HS-27A (cell line): Measurements from ENCODE around the gene STAT3.
"Not testable (repeated sequence)": the region's sequence is repeated elsewhere in the genome, so short reads cannot be mapped to it uniquely, and the experiment has no call there.

ENCODE experiments used
- DNase-seq: peaks from one replicate; pipeline ENCODE4 v3.0.0-alpha.2; 2012; ENCODE audit warnings: low read depth, missing footprints

The STAT3 gene

DNA sequence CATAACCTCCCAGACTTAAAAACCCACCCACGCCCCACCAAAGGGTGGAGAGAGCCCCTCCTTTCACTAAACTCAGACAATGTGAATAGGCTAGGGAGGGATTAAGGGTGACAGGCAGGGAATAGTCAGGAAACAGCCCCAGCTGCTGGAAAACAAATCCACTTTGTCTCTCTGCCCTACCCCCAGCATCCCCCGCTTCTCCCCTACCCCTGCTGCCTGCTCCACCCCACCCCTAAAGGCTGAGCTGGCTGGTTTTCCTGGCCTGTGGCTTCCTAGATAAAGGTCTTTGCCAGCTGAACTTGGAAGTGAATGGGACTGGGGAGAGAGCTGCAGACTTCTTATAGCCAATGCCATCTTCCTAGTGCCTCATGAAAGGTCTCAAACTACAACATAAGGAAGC, 19.8 kb upstream of the STAT3 start:
- no peak for DNase-seq

DNA sequence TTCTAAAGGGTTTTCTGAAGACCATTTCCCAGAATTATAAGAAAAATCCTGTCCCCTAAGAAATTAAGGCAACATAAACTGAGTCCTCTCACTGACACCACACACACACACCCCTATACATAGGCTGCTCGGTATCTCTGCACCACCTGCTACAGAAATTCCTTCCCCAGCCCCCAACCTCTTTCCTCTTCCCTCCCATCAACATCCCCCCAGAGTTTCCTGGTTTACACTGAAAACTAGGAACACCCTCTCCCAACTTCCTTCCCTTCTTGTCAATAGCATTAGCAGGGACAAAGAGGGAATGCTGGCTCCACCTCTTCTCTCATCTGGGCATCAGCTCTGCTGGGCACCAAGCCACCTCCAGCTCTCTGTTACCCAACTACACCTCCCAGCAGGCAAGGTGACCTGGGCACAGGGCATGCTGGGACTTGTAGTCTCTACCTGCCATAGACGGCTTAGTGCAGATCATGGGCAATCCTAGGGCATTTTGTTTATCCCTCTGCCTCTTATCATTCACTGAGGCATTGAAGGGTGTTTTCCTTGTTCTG, 19.1 kb upstream of the STAT3 start:
- DNase-seq = no peak

DNA sequence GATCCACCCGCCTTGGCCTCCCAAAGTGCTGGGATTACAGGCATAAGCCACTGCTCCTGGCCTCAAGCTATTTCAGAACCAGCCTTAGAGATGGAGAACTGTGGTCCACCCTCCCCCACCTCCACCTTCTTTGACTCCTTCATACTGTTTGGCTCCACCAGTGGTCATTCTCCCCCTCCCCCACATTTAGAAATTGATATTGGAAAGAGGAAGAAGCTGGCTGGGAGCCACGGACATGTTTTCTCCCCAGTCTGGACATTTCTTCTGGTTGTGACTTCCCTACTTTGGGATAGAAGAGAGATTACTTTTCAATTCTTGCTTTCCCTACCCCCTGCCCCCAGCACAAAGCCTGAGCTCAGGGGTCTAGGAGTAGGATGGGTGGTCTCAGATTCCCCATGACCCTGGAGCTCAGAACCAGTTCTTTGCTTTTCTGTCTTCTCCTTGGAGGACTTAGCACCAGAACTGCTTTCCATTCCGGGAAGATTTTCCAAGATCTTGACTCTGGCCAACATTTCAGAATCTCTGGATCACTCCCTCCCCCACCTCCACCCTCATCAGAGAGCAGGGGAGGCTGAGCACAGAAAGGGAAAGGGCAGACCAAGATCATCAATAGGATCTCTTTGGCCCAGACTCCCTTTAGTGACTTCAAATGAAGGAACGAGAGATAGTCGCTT, 18.5 kb upstream of the STAT3 start:
- DNase-seq = no peak

DNA sequence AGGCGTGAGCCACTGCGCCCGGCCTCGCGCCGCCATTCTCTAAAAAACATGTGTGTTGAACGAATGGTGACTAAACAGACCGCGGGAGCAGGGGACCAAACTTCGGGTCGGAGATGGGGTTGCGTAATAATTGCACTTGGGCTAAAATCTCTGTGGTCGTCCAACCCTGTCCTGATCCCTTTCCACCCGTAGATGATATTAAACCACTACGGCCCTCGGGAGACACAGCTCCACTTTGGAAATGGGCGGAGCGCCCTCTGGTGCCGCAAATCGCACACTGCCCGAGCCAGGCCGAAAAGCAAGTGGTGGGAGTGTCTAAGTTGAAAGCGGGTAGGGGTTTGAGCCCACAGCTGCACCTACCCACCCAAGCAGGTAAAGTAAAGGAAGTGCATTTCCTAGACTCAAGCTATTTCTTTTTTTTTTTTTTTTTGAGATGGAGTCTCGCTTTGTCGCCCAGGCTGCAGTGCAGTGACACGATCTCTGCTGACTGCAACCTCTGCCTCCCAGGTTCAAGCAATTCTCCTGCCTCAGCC, 17.8 kb upstream of the STAT3 start:
- DNase-seq = no peak

DNA sequence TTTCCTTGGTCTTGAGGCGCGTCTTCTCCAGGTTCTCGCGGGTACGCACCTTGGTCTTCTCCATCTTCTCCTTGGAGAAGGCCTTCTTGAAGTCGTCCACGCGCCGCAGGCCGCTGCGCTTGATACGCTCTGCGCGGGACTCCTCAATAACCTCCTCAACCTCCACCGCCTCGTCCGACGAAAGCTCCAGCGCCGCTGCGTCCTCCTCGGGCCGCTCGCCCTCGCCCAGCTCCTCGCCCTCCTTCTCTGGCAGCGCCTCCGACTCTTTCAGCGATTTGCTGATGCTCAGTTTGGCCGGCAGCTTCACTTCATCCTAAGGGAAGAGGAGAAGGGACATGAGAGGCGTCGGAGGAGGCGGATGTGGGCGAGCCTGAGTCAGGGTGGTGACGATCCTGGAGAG, 16.8 kb upstream of the STAT3 start:
- DNase-seq = no peak

DNA sequence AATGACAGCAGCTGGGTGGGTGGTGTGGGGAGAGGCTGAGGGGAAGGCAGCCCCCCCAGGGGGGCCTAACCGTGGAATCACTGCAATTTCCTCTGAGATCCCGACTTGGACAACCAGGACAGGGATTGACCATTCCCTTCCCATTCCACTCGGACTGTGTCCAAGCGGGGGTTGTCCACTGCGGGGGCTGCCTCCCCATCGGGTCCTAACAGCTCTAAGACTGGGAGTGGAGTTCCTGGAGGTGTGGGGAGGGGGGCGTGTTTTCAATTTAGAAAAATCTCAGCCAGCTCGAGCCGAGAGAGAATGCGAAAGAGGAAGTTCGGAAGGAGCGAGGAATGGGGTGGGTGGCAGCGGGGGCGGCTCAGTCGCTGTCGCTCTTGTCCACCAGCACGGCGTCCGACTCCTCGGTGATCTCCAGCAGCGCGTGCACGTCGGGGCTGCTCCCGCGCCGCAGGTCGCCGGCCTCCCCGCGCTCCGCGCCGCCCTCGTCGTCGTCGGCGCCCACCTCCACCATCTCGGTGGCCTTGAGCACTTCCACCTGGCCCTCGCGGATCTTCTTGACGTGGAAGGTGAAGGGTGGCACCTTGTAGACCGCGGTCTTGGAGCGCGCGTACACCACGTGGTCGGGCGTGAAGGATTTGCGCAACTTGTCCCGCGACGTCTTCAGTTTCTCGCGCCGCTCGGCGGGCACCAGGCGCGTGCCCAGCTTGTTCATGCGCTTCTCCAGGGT, 16.2 kb upstream of the STAT3 start:
- DNase-seq = no peak

DNA sequence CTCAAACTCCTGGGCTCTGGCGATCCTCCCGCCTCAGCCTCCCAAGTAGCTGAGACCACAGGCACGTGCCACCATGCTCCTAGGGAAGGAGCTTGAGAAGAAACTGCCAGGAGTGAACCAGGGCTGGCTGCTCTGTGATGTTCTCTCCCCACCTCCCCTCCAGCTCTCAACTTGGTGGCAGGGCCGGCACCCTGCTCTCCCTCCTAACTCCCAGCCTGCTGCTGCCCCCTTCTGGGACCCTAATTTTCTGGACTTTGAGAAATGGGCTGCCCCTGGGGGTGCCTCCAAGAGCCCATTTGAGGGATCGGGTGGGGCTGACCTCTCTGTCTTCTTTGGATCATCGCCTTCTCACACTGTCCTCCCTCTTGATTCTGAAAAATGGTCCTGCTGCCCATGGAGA, 14.9 kb upstream of the STAT3 start:
- no peak for DNase-seq

DNA sequence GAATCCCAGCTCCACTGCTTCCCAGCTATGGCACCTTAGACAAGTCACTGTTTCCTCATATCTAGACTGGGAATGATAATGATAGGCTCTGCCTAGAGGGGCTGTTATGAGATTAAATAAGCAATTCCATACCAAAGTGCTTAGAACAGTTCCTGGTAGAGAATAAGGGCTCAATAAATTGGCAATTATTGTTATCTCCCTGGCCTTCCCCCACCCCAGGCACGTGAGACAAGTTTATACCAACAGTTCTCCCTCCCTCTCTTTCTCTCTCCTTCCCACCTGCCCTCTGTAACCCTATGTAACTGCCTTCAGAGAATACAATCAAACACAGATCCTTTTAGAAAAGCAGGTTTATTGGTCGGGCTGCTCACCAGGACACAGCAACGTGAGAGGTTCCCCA, 13.9 kb upstream of the STAT3 start:
- no peak for DNase-seq

DNA sequence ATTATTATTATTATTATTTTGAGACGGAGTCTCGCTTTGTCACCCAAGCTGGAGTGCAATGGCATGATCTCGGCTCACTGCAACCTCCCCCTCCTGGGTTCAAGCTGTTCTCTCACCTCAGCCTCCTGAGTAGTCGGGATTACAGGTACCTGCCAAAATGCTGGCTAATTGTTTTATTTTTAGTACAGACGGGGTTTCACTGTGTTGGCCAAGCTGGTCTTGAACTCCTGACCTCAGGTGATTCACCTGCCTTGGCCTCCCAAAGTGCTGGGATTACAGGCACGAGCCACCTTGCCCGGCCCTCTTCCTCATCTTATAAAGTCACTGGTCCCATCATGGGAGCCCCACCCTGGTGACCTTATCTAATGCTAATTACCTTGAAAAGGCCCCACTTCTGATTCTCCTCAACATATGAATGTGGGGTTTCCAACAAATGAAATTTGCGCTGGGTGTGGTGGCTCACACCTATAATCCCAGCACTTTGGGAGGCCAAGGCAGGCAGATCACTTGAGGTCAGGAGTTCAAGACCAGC, 12.7 kb upstream of the STAT3 start:
- DNase-seq = not testable (repeated sequence)

DNA sequence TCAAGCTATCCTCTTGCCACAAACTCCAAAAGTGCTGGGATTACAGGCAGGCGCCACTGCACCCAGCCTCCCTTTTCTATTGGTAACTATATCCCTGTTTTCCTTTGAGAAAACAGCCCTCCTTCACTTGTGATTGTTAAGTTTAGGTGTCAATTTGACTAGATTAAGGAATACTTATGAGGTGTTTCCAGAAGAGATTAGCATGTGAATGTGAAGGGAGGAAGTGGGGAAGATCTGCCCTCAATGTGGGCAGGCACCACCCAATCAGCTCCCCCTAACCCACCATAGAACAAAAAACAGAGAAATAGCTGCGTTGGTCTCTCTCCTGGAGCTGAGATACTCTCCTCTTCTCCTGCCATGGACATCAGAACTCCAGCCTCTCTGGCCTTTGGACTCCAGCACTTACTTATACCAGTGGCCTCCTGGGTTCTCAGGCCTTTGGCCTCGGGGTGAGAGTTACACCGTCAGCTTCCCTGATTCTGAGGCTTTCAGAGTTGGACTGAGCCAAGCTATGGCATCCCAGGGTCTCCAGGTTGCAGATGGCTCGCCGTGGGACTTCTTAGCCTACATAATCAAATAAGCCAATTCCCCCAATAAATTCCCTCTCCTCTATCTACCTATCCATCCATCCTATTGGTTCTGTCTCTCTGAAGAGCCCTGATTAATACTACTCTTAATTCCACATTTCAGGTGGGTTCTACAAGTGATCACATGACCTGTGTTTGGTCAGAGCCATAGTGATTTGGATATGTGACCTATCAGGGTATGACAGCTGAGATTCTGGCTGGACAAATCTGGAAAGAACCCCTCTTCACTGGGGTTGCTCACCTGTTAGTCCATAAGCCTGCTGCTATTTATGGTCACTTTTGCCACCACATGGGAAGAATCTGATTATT, 12.0 kb upstream of the STAT3 start:
- no peak for DNase-seq

DNA sequence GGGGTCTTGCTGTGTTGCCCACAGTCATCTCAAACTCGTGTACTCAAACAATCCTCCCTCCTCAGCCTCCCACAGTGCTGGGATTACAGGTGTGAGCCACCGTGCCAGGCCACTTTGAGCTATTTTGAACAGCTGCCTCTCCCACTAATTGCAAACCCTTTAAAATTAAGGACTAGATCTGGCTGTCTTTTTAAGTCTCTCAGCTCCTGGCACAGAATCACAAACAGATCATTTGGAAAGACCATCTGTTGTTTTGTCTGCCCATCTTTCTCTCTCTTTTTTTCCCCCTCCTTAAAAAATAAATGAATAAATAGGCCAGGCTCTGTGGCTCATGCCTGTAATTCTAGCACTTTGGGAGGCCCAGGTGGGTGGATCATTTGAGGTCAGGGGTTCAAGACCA, 10.9 kb upstream of the STAT3 start:
- DNase-seq = no peak

DNA sequence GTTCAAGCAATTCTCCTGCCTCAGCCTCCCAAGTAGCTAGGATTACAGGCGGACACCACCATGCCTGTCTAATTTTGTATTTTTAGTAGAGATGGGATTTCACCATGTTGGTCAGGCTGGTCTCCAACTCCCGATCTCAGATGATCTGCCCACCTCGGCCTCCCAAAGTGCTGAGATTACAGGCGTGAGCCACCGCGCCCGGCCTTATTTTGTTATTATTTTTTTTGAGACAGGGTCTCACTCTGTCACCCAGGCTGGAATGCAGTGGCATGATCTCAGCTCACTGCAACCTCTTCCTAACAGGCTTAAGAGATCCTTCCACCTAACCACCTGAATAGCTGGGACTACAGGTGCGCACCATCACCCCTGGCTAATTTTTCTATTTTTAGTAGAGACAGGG, 7.4 kb upstream of the STAT3 start:
- not testable (repeated sequence) for DNase-seq

DNA sequence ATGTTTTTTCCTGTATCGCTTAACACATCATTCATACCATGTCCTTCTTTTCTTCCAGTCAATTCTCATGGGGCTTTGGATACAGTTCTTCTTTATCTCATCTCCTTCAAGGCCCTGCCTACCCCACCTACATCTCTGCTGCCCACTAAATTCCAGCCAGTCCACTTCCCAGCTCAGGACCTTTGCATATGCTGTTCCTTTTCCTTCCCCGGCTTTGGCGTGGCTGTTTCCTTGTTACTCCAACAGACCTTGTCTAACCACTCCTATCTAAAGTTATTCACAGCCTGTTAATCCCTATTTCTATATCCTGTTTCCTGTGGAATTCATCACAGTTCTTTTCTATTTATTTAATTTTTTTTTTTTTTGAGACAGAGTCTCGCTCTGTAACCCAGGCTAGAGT, 6.6 kb upstream of the STAT3 start:
- DNase-seq = no peak

DNA sequence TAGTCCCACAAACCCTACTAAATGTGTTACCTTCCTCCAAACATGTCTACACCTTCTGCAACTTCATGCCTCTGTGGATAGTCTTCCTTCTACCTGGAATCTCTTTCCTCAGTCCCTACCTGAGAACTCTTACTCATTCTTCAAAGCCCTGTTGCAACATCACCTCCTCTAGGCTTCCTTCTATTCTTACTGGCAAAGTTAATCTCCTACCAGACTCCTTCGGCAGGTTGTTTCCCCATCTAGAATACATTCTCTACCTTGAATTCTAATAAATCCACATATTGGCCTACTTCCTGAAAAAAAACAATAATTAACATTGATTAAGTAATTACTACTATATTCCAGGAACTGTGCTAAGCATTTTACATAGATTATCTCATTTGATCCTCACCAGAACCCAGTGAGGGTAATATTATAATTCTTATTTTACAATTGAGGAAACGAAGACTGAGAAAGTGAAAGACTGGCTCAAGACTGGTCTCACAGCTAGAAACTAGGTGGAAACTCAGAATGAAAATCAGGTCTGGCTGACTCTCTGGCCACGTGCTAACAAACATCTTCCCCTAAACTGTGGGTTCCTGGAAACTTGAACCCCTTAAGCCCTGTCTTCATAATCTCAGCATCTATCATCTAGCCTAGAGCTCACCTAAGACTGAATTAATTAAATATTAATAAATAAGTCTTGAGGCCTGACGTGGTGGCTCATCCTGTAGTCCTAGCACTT, 4.6 kb upstream of the STAT3 start:
- DNase-seq = no peak

DNA sequence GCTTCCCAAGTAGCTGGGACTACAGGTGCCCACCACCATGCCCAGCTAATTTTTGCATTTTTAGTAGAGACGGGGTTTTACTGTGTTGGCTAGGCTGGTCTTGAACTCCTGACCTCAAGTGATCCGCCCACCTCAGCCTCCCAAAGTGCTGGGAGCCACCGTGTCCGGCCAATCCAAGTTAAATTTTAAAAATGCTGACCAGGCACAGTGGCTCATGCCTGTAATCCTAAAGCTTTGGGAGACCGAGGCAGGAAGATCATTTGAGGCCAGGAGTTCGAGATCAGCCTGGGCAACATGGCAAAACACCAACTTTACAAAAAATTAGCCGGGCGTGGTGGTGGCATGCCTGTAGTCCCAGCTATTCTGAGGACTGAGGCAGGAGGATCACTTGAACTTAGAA, 3.2 kb upstream of the STAT3 start:
- DNase-seq = not testable (repeated sequence)

DNA sequence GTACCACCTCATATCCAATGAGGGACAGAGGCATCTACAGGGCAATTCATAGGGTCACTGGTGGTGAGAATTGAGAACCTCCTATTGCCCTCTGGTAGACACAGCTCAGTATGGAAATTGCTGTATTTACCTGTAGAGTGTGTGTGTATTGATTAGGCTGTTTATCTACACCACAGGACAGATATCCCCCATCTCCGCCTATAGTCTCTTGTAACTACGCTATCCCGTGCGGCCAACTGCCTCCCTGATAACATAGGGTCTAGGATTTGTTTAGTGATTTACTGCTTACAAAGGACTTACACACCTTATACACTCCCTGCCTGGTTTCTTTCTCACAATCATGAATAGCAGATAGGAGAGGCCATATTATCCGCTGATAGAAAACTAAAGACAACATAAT, 1.7 kb upstream of the STAT3 start:
- DNase-seq = no peak

DNA sequence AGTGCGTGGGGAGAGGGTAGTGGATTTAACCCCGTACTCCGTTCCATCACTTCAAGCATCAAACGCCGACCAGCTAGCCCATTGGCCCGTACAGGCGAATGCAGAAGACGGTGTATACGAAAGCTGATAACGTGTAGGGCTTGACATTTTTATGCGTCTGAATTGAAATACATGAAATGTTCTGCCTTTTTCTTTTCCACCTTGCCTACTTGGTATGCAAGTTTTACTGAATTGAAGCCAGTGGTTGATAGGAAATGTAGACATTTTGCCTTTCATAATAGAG, 834 bp upstream of the STAT3 start:
- no peak for DNase-seq

DNA sequence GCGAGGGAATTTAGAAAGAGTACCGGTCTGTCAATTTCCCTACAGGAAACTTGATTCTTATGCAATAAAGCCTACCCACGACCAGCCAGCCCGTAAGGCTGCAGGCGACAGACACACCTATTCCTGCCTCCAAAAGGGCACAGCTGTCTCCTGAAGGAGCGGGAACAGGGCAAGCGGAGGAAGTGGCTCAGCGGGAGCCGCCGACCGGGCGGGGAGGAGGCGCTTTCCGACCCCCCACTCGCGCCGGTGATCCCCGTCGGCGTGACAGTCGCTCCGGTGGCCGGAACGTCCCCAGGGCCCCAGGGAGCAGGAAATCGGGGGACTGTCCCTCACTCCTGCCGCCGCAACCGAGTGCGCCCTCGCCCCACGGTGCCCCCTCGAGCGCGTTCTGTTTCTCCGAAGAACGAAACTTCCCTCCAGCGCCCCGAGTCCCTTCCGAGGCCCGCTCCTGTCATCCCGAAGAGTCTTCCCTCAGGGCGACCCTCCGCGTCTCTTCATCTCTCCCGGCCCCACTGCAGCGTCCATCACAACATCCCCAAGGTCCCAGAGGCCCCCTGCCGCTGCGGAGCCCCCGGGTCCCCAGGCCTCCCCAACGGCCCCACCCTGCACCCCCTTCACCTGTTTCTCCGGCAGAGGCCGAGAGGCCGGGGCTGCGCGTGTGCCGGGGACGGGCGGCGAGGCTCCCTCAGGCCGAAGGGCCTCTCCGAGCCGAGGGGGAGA, 421 bp downstream of the STAT3 start:
- DNase-seq = no peak

DNA sequence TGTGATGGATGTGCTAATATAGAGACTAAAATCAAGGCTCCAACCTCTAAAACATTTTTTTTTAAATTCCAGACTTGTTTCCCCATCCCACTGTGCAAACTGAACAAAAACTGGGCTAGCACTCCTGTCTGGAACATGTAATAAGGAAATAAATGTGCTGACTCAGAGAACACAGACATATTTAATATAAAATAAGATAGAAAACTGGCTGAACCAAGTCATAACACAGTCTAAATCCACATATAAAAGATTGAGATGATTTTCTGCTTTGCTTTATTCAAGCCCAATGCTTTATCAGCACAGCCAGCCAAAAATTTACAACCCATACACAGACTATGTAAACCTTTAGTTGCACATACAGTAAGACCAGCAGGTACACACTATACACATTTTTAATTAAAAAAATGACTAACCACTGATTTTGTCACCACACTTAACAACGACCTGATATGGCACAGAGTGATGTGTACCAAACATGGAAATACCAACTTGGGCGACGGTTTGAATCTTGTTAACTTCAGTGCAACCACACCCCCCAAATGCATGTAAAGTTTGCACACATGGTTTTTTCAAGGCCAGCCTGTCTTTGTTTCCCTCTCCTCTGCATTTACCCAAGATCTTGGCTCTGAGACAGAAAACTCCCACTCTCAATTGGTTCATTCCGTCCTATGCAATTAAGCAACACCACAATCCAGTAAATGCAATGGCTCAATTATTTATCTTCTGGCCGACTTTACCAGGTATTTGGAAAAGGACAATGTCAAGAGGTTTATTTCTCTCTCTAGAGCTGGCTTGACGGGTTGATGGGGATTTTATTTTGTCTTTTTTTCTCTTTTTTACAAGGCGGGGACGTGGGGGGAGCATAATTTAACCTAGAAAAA, 1.2 kb downstream of the STAT3 start:
- DNase-seq = no peak

DNA sequence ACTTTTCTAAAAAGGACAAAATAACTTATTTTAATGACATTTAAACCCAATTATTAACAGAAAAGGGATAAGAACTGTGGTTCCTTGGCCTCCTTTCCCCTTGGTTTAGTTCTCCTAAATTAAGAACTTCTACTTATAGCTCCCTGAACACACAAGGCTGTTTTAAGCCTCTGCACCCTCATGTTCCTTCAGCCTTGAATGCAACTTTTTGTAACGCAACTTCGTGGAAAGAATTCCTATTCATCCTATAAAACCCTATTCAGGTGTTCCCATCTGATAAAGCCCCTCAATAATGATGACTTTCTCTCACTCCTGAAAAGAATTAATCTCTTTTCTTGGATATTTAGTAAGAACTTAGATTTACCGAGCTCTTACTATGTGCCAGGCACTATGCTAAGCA, 6.3 kb downstream of the STAT3 start:
- DNase-seq = no peak
